Panc1 (cell line): ENCODE data around the gene ZER1. TPM values are rescaled to one million over a fixed set of nuclear protein-coding genes. Genes with fewer than 3 reads are reported as not detected.

Source experiments
- ATAC-seq: fragments of 200-7000 bp; cut with Tn5 transposase; 2 replicates; pipeline ENCODE4 v1.9.1; 2020; ENCODE audit warnings: mild to moderate bottlenecking, moderate library complexity
- BruUV-seq: library from RNA; stranded (reverse); fragments of 400-500 nt; replicated peaks from 2 replicates; lab custom pipeline; 2021; lab: Mats Ljungman, UMichigan
- CTCF ChIA-PET: fragments of 300-600 bp; sonication (Branson Sonifier 250); formaldehyde crosslinking; loops from one replicate; lab custom pipeline; 2022; ENCODE audit warnings: antibody characterized with exemption; lab: Charles Lee
- POLR2A ChIA-PET: fragments of 300-600 bp; sonication (Branson Sonifier 250); formaldehyde crosslinking; loops from one replicate; lab custom pipeline; 2022; ENCODE audit warnings: antibody characterized with exemption; lab: Charles Lee
- DNase-seq: peaks from one replicate; pipeline ENCODE4 v3.0.0-alpha.2; 2010; ENCODE audit warnings: low read depth, low spot score
- H3K27ac ChIP-seq: 2 replicates; pipeline ENCODE4 v1.5.1; 2011; ENCODE audit warnings: mild to moderate bottlenecking, low read length, inconsistent platforms
- H3K27me3 ChIP-seq: fragments of 200-500 bp; sonication (Bioruptor generic); 2 replicates; pipeline ENCODE4 v1.6.0; 2014; ENCODE audit warnings: low read length, inconsistent platforms; ENCODE audit not compliant: control insufficient read depth, insufficient read depth
- H3K36me3 ChIP-seq: fragments of 200-500 bp; sonication (Bioruptor generic); 2 replicates; pipeline ENCODE4 v1.5.1; 2014; ENCODE audit warnings: inconsistent platforms, mild to moderate bottlenecking, low read length, moderate library complexity; ENCODE audit not compliant: control insufficient read depth, insufficient read depth
- H3K4me1 ChIP-seq: 2 replicates; pipeline ENCODE4 v1.5.1; 2011; ENCODE audit warnings: inconsistent platforms, mild to moderate bottlenecking, low read length, moderate library complexity; ENCODE audit not compliant: control insufficient read depth, insufficient read depth
- H3K4me3 ChIP-seq, 2 experiments: 2 replicates each; pipeline ENCODE4 v1.5.1; 2011 to 2012; ENCODE audit warnings: low read depth in 2 of 2, low read length in 2 of 2, mild to moderate bottlenecking in 2 of 2, inconsistent platforms in 1 of 2, moderate library complexity in 1 of 2
- H3K9me3 ChIP-seq: fragments of 200-500 bp; sonication (Bioruptor generic); 2 replicates; pipeline ENCODE4 v1.5.1; 2014; ENCODE audit warnings: low read depth, mild to moderate bottlenecking, inconsistent platforms, low read length, moderate library complexity; ENCODE audit not compliant: control insufficient read depth, insufficient read depth
- POLR2AphosphoS5 ChIP-seq: IDR thresholded peaks from 2 replicates; pipeline ENCODE4 v1.6.1; 2012; ENCODE audit warnings: mild to moderate bottlenecking, low read depth, low read length, moderate library complexity
- SIN3A ChIP-seq: IDR thresholded peaks from 2 replicates; pipeline ENCODE4 v1.6.1; 2012; ENCODE audit warnings: low read depth, mild to moderate bottlenecking, low read length, moderate library complexity, borderline replicate concordance; ENCODE audit not compliant: insufficient read depth
- TCF7L2 ChIP-seq: IDR thresholded peaks from 2 replicates; pipeline ENCODE4 v1.6.1; 2011; ENCODE audit warnings: mild to moderate bottlenecking, low read depth, low read length, inconsistent platforms
- in situ Hi-C: cut with HindIII; loops from 2 replicates; pipeline ENCODE4 v1.10.0; 2016; ENCODE audit warnings: low sequenced_read_pairs, low pct_unique_long_range_greater_than_20kb
- intact Hi-C: fragments of 100-400 bp; cut with micrococcal nuclease; formaldehyde crosslinking; loops from one replicate; pipeline ENCODE4 v1.10.0; 2022; ENCODE audit not compliant: unreplicated experiment
- total RNA-seq: library from RNA; stranded (reverse); gene quantifications from one replicate; pipeline ENCODE4 v1.2.1, GENCODE V29; 2021; ENCODE audit not compliant: unreplicated experiment
- TF ChIP-seq, protein P1 (sequence below): fragments of 450-650 bp; IDR thresholded peaks from 2 replicates; pipeline ENCODE4 v1.5.1; 2017; ENCODE audit warnings: mild to moderate bottlenecking
- TF ChIP-seq, protein P2 (sequence below), 2 experiments: IDR thresholded peaks; 2 replicates each; pipeline ENCODE4 v1.6.1; 2011 to 2012; ENCODE audit warnings: low read depth in 2 of 2, control low read depth in 1 of 2, low read length in 1 of 2, mild to moderate bottlenecking in 1 of 2, moderate library complexity in 1 of 2; ENCODE audit not compliant: insufficient read depth in 1 of 2

ZER1 gene
- total RNA-seq, 1 experiment from 2014 or later = 16.2 TPM

DNA sequence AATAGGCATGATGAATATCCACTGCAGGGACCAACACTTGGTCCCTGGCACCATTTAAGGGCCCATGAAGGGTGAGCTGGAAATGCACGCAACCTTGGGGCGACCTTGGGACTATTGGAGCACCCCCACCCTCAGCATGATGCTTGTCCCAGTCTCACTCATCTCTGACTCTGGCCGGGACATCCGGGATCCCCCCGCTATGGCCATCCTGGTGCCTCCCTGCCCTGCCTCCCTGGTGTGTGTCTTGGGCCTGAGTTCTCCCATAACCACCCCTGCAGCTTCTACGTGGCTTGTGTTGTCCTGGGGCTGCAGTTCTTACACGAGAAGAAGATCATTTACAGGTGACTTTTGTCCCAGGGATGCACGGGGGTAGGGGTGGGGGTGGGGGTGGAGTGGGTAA is 53.7 kb downstream of the ZER1 start:
- CTCF ChIA-PET = interaction anchor here (0.6 kb wide), 1 partner anchor 13 kb away, joined by 11 read pairs; no protein-coding TSS in a partner anchor
- H3K27ac ChIP-seq = no peak overlapping the region
- in situ Hi-C loops (no loop called here), intact Hi-C loops (no loop called here)
- ATAC-seq (no peak), DNase-seq (no peak)
- no peaks in the 10 kb centered on the region for H3K9me3 ChIP-seq
- POLR2A ChIA-PET = interaction anchor here (0.7 kb wide), 1 partner anchor 106 kb away, joined by 11 read pairs; no protein-coding TSS in a partner anchor
- BruUV-seq = no TSS peak
- H3K4me1 ChIP-seq = peaks cover 3% of the 10 kb centered on the region
- H3K27me3 ChIP-seq = no peaks in the 10 kb centered on the region
- H3K36me3 ChIP-seq = no peaks in the 10 kb centered on the region; the same call in 1 of the 2 replicates
- no peak for TF ChIP-seq TCF7L2
- TF ChIP-seq, protein P1, sequence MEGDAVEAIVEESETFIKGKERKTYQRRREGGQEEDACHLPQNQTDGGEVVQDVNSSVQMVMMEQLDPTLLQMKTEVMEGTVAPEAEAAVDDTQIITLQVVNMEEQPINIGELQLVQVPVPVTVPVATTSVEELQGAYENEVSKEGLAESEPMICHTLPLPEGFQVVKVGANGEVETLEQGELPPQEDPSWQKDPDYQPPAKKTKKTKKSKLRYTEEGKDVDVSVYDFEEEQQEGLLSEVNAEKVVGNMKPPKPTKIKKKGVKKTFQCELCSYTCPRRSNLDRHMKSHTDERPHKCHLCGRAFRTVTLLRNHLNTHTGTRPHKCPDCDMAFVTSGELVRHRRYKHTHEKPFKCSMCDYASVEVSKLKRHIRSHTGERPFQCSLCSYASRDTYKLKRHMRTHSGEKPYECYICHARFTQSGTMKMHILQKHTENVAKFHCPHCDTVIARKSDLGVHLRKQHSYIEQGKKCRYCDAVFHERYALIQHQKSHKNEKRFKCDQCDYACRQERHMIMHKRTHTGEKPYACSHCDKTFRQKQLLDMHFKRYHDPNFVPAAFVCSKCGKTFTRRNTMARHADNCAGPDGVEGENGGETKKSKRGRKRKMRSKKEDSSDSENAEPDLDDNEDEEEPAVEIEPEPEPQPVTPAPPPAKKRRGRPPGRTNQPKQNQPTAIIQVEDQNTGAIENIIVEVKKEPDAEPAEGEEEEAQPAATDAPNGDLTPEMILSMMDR = no peak
- no peak for TF ChIP-seq SIN3A
- TF ChIP-seq, protein P2, sequence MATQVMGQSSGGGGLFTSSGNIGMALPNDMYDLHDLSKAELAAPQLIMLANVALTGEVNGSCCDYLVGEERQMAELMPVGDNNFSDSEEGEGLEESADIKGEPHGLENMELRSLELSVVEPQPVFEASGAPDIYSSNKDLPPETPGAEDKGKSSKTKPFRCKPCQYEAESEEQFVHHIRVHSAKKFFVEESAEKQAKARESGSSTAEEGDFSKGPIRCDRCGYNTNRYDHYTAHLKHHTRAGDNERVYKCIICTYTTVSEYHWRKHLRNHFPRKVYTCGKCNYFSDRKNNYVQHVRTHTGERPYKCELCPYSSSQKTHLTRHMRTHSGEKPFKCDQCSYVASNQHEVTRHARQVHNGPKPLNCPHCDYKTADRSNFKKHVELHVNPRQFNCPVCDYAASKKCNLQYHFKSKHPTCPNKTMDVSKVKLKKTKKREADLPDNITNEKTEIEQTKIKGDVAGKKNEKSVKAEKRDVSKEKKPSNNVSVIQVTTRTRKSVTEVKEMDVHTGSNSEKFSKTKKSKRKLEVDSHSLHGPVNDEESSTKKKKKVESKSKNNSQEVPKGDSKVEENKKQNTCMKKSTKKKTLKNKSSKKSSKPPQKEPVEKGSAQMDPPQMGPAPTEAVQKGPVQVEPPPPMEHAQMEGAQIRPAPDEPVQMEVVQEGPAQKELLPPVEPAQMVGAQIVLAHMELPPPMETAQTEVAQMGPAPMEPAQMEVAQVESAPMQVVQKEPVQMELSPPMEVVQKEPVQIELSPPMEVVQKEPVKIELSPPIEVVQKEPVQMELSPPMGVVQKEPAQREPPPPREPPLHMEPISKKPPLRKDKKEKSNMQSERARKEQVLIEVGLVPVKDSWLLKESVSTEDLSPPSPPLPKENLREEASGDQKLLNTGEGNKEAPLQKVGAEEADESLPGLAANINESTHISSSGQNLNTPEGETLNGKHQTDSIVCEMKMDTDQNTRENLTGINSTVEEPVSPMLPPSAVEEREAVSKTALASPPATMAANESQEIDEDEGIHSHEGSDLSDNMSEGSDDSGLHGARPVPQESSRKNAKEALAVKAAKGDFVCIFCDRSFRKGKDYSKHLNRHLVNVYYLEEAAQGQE (IDR thresholded peaks at IDR 0.05; ENCODE audit: insufficient read depth in 1 of 2, low read depth in 2 of 2, low read length in 1 of 2) = no peak
- TF ChIP-seq POLR2AphosphoS5 = no peak; the same call in 1 of the 2 replicates
- H3K4me3 ChIP-seq = no peak overlapping the region

DNA sequence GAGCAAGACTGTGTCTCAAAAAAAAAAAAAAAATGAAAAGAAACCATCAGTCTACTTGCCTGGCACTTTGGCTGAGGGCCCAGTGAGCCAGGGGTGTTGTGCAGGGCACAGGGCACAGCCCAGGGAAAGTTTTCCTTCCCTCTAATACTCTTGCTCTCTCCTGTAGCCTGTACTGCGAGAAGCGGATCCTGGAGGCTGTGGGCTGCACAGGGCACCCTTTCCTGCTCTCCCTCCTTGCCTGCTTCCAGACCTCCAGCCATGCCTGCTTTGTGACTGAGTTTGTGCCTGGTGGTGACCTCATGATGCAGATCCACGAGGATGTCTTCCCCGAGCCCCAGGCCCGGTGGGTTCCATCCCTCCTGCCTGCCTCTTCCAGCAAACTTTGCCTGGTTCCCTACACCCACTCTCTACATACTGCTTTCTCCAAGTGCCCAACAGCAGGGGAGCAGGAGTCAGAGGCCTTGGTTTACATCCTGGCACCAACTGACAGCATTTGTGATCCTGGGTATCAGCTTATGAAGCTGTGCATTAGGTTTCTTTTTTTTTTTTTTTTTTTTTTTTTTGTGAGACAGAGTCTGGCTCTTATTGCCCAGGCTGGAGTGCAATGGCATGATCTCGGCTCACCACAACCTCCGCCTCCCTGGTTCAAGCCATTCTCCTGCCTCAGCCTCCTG is 55.0 kb downstream of the ZER1 start:
- POLR2A ChIA-PET = no interaction called here
- H3K4me1 ChIP-seq = no peaks in the 10 kb centered on the region
- no peaks in the 10 kb centered on the region; the same call in 1 of the 2 replicates for H3K36me3 ChIP-seq
- no peaks in the 10 kb centered on the region for H3K27me3 ChIP-seq
- intact Hi-C loops = no loop called here
- BruUV-seq = no TSS peak
- ATAC-seq = no peak
- H3K9me3 ChIP-seq = no peaks in the 10 kb centered on the region
- no peak overlapping the region for H3K27ac ChIP-seq
- no peak overlapping the region for H3K4me3 ChIP-seq
- TF ChIP-seq, protein P2 (IDR thresholded peaks at IDR 0.05; ENCODE audit: insufficient read depth in 1 of 2, low read depth in 2 of 2, low read length in 1 of 2) = no peak
- no peak for TF ChIP-seq POLR2AphosphoS5
- TF ChIP-seq TCF7L2 = no peak
- TF ChIP-seq, protein P1 = no peak
- TF ChIP-seq SIN3A = no peak
- in situ Hi-C loops = no loop called here
- CTCF ChIA-PET = interaction anchor here (0.6 to 0.7 kb wide), 2 partner anchors 12 to 101 kb away, joined by 7 to 8 read pairs; partner anchors contain the start of gene ENDOG
- DNase-seq = no peak
